Heart left ventricle (tissue), 13 donors: Measurements from ENCODE around the gene TENT5C.

Source experiments
- POLR2A ChIP-seq, 2 donors: fragments of 450-650 bp; IDR thresholded peaks; one replicate each; pipeline ENCODE4 v1.6.1; 2017; ENCODE audit warnings: antibody characterized with exemption in 2 of 2, mild to moderate bottlenecking in 2 of 2, moderate library complexity in 2 of 2
- TF ChIP-seq, protein P1 (sequence below), 12 donors: fragments of 200-600 bp; sonication (generic) in 4 of 12; IDR thresholded peaks; one replicate each; pipeline versions ENCODE4 v1.5.0 to v1.8.0; 2018 to 2022; ENCODE audit warnings: antibody characterized with exemption in 12 of 12, mild to moderate bottlenecking in 5 of 12
- donor health status: ischemic (EF 13 %, LVEDD 7.1; RV severe dilation, severe dysfunction).
- donor health status: DM: no; HTN: yes; CAD: no.
- donor health status: DM: no; HTN: no; CAD: no.
- donor health status: ischemic (EF 25% LVEDD 6.9; RV normal size, moderate dysfunction).
- donor health status: ischemic (EF 25% LVEDD 5.7; RV mildly dilated, moderate dysfunction).
- donor health status: ischemic (EF 35%, LVEDD 5.7; RV mildly dilated, moderate dysfunction).
- donor health status: nonischemic (EF 11% LVEDD 7.7; RV severe dilation, severe dysfunction).
- donor health status: DM: yes; HTN: yes; CAD: no.
- donor health status: PGD.
- donor health status: ischemic (EF 29% LVEDD 5.4; RV normal size, mild dysfunction).
- donor health status: nonischemic (EF 23%, LVEDD 6.1; RV moderate dilation, normal function).

DNA sequence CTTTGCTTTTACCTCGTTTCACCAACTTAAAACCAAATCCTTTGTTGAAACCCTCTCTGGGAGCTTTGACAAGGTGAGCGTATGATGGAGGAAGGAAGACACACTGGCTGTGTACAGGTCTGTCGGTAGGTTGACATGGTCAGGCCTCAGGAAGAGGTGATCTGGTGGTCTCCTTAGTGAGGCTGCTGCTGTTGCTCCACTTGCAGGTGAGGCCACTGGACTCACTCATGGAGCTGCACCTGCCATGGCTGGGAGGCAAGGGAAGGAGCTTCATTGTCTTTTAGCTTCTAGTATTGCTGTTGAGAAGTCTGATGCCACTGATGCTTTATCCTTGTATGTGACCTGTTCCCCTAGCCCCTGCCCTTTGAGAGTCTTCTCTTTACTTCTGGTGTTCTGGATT, 35.7 kb downstream of the TENT5C start:
- TF ChIP-seq, protein P1, sequence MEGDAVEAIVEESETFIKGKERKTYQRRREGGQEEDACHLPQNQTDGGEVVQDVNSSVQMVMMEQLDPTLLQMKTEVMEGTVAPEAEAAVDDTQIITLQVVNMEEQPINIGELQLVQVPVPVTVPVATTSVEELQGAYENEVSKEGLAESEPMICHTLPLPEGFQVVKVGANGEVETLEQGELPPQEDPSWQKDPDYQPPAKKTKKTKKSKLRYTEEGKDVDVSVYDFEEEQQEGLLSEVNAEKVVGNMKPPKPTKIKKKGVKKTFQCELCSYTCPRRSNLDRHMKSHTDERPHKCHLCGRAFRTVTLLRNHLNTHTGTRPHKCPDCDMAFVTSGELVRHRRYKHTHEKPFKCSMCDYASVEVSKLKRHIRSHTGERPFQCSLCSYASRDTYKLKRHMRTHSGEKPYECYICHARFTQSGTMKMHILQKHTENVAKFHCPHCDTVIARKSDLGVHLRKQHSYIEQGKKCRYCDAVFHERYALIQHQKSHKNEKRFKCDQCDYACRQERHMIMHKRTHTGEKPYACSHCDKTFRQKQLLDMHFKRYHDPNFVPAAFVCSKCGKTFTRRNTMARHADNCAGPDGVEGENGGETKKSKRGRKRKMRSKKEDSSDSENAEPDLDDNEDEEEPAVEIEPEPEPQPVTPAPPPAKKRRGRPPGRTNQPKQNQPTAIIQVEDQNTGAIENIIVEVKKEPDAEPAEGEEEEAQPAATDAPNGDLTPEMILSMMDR (IDR thresholded peaks at IDR 0.05), result no peak
- TF ChIP-seq POLR2A (IDR thresholded peaks at IDR 0.05), result no peak
